Stimulated activated CD4-positive, alpha-beta T cell treated with anti-CD3 and anti-CD28 coated beads, Interleukin-4, amount 100 ng/mL, for 48 hours (primary cell): ENCODE measurements around the gene CLIP4.
"Not testable (repeated sequence)": the region's sequence is repeated elsewhere in the genome, so short reads cannot be mapped to it uniquely, and the experiment has no call there.

Experiments
- DNase-seq, 2 donors: peaks; one replicate each; pipeline ENCODE4 v3.0.0-alpha.2; 2020; ENCODE audit warnings: low read depth in 2 of 2

The CLIP4 gene

DNA sequence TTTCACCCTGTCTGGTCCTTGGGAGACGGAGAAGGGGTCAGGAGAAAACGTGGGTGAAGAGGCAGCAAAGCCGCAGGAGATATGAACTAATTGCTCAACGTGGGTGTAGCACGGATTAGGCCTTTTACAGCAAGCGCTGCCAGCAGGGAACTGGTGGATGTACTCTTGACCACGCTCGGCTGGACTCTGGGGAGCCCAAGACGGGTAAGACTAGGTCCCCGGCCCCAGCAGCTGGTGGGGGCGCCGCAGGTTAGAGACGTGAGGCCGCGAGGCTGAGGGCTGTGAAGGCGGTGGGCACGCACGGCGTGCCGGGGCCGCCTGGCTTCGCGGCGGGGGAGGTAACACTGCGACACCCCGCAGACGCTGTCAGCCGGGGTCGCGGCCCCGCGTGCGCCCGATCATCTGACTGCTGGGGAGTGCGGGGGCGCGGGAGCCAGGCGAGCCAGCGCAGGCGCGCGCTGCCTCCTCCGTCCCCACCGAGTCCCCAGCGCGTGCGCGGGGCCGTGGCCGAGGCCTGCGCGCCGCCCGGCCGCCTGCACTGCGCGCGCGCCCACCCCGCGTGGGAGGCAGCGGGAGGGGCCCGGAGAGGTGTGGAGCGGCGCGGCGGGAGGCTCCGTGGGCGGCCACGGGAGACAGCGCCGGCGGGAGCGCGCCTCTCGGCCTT lies at the start of gene CLIP4:
Gene CLIP4, plus strand, starts transcription at position 470 of the 664 bp plus-strand sequence. CDS start 5,974 bp downstream, outside the sequence.
- peak; percentile 55 to 66 for DNase-seq

GRCh38 chr2:29066271-29066860 lies 48.8 kb upstream of the CLIP4 start:
- DNase-seq, result no peak

DNA sequence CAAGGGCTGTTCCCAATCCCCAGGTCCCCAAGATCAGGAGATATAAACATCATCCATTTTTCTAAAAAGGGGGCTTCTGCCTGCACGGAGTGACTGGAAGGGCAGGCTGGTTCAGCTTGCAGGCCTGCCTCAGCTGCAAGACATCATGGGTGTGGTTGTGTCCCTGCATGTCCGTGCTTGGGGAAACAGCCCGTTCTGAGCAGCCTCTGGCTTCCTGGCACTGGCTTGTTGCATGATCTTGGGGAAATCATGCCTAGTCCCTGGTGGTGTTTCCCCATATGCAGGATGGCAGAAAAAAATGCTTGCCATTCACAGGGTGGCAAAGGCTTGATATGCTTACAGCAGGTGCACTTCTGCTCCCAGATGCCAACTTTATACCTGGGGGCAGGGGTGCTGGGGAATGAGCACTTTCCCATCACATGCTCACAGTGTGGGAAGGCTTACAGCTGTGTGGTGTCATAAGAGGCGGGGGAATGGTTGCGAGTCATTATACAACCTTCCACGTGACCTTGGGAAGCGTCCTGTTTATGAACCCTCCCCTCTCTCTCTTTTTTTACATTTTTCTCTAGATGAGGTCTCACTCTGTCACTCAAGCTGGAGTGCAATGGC lies 48.1 kb upstream of the CLIP4 start:
- DNase-seq, result no peak

DNA sequence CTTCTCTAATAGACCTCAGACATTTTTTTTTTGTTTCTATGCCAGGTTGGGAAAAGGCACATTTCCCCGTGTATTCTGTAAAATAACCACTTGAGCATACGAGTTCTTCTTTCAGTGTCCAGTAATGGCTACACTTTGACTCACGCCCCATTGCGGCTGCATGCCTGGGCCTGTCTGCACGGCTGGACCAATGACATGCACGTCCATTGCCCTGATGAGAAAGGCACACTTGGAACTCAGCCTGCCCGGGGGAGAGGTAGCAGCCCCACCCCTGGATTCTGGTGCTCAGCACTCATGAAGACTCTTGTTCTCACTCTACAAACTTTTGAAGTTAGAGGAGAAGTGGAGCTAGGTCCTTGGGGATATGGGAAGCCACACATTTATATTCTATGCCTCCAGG lies 46.7 kb upstream of the CLIP4 start:
- no peak for DNase-seq

GRCh38 chr2:29070526-29070925 lies 44.7 kb upstream of the CLIP4 start:
- DNase-seq, result no peak

- no peak for DNase-seq
These were observed 43.9 kb upstream of the CLIP4 start for GRCh38 chr2:29071032-29071975.

- no peak for DNase-seq
These were observed 43.0 kb upstream of the CLIP4 start for GRCh38 chr2:29072251-29072650.

DNA sequence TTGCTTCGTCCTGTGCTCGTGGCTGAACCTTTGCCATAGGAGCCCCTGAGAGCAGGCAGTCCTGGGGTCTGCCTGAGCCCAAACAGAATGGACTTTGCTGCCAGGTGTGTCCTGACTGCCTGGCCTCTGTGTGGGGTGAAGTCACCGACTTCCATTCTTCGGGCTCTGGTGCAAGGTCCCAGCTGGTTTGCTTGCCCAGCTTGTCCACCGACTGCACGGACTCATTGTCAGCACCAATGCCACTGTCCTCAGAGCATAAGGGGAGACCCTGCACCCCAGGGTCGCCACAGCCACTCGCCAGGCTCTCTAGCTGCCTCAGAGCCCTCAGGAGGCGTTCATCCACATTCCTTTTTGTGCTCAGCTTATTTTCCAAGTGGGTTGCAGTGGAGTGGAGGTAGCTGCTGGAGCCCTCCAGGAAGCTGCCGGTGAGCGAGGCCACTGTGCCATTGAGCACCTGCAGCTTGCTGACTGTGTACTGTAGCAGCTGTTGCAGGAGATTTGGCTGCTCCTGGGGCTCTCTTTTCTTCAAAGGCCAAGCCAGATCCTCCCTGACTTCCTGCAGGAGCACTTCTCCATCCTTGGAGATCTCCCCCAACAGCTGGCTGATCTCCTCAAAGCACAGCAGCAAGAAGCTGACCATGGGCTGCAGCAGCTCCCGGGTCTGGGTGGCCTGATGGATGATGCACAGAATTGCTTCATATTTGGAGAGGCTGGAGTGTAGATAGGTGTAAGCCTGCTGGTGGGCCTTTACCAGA lies 42.1 kb upstream of the CLIP4 start:
- DNase-seq, result no peak

- DNase-seq, result no peak
These were observed 41.3 kb upstream of the CLIP4 start for GRCh38 chr2:29073933-29074332.

DNA sequence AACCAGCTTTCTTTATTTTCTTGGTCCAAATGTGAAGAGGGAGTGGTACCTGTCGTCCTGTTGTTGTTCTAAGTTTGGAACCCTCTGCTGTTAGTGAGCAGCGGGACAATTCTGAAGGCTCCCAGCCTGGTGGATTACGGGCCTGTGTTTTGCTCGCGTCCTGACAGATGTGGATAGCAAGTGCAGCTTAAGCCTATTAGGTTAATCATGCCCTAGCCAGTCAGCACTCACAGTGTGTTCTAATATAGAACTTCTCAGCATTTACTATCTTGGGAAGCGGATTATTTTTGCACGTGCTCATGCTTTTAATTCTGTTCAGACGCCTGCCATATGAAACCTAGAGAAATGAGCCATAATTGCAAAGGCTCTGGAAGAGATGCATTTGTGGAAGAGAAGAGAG lies 40.8 kb upstream of the CLIP4 start, which contains the start of gene PCARE:
Gene PCARE, minus strand, starts transcription at position 113 of the 400 bp plus-strand sequence. CDS start 262 bp downstream, outside the sequence.
- no peak for DNase-seq

GRCh38 chr2:29075894-29076705 lies 39.1 kb upstream of the CLIP4 start:
- DNase-seq, result no peak

DNA sequence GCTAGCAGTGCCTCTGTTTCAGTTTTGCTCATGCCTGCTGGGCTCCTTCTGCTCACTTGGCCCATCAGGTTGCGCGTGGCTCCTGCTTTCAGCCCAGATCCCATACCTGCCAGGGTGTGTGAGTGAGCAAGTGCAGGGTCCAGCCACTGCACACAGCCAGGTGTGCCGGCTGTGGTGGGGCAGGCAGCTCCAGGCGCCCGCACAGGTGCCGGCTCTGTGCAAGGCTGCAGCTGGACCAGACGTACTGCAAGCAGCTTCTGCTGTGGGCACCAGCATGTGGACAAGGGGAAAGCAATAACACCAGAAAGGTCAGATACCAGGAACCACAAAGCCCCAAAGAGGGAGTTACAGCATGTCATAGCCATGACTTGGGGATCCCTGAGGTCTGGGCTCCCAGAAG lies 35.3 kb upstream of the CLIP4 start:
- DNase-seq, result no peak

DNA sequence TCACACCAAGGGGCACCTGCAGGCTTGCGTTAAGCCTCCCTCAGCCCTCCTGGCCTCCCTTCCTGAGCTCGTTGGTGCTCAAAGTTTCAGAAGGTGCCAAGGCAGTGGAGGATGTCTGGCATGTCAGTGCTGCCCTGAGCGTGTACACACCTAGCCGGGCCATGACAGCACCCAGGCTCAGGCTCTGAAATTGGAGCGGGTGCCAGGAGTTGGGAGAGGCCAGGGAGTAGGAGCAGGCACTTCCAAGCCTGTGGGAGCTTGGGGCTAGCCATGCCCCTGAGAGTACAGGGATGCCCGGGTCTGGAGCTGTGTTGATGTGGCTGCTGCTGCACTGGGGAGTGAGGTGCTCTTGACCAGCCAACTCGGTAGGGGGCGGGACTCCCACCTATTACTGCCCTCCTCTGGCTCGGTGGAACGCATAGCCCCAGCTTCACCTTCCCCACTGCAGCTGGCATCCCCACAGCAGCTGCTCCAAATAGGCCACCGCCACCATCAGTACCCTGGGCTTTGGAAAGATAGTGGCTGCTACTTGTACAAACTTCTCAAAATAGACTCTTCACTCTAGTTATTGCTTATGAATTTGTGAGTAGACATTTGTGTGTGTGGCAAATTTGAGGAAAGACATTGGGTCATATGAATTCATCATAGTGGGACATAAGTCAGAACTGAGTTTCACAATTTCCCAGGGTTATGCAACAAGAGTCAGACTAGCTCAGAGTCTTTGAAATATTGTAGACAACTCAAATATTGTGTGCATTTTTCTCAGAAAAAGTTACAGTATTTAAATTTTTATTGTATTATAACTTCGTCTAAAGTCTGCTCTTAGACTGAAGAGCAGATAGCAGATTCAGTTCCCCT lies 34.1 kb upstream of the CLIP4 start:
- DNase-seq, result no peak

- DNase-seq, result no peak
These were observed 32.3 kb upstream of the CLIP4 start for GRCh38 chr2:29082804-29083495.

DNA sequence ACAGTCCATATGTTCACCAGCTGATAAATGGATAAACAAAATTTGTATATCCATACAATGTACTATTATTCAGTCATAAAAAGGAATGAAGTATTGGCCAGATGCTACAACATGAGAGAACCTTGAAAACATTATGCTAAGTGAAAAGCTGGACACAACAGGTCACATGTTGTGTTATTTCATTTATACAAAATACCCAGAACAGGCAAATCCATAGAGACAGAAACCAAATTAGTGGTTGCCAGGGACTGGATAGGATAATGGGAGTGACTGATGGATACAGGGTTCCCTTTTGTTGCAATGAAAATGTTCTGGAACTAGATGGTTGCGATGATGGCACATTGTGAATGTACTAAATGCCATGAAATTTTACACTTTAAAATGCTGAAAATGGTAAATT lies 30.7 kb upstream of the CLIP4 start:
- DNase-seq, result no peak

- not testable (repeated sequence) for DNase-seq
These were observed 24.9 kb upstream of the CLIP4 start for GRCh38 chr2:29090311-29090710.

DNA sequence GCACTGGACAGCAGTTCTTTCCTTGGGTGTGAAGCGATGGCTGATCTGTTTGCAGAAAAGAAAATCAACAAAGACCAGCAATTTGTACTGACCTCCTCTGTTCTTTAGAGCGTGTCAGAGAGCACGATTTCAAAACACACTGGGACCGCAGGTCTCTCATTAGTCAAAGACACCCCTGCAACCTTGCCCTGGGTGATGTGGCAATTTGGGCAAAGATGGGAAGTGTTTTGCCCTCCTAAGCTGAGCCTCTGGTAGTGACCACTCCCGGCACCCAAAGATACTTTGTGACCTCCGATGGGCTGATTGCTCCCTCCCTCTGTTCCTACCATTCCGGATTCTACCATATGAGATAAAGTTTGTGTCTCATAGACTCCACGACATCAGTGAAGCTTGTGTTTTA lies 18.2 kb upstream of the CLIP4 start:
- DNase-seq, result no peak

GRCh38 chr2:29097569-29097968 lies 17.6 kb upstream of the CLIP4 start:
- no peak for DNase-seq

- no peak for DNase-seq
These were observed 14.7 kb upstream of the CLIP4 start for GRCh38 chr2:29100564-29100963.
